ENCODE data around the gene PDE11A.
"Not testable (repeated sequence)": the region's sequence is repeated elsewhere in the genome, so short reads cannot be mapped to it uniquely, and the experiment has no call there.

Gene PDE11A

GRCh38 chr2:178072383-178073301, at the start of gene PDE11A:
Gene PDE11A, minus strand, starts transcription at chr2:178072777. Its CDS starts 340 bp downstream, at chr2:178072437.
- DNase-seq (ENCODE audit: low spot score) = peak; percentile 89

GRCh38 chr2:178119179-178119922, 46.8 kb upstream of the PDE11A start:
- no peak for DNase-seq (ENCODE audit: low spot score)

GRCh38 chr2:178117725-178118124, 45.1 kb upstream of the PDE11A start:
- DNase-seq (ENCODE audit: low spot score) = no peak

GRCh38 chr2:178115271-178115670, 42.7 kb upstream of the PDE11A start:
- DNase-seq (ENCODE audit: low spot score) = no peak

- no peak for DNase-seq (ENCODE audit: low spot score)
Measured at GRCh38 chr2:178114462-178114861, 41.9 kb upstream of the PDE11A start.

GRCh38 chr2:178112202-178113152, 39.9 kb upstream of the PDE11A start, which contains the start of gene RBM45:
Gene RBM45, plus strand, starts transcription at chr2:178112437. Its CDS starts 110 bp downstream, at chr2:178112547.
- peak; percentile 93 for DNase-seq (ENCODE audit: low spot score)

GRCh38 chr2:178111743-178112142, 39.2 kb upstream of the PDE11A start:
- no peak for DNase-seq (ENCODE audit: low spot score)

- no peak for DNase-seq (ENCODE audit: low spot score)
Measured at GRCh38 chr2:178110681-178111080, 38.1 kb upstream of the PDE11A start.

- peak; percentile 41 for DNase-seq (ENCODE audit: low spot score)
Measured at GRCh38 chr2:178109813-178110212, 37.2 kb upstream of the PDE11A start.

- no peak for DNase-seq (ENCODE audit: low spot score)
Measured at GRCh38 chr2:178108176-178108575, 35.6 kb upstream of the PDE11A start.

GRCh38 chr2:178106053-178106452, 33.5 kb upstream of the PDE11A start:
- DNase-seq (ENCODE audit: low spot score) = no peak

GRCh38 chr2:178105566-178105965, 33.0 kb upstream of the PDE11A start:
- no peak for DNase-seq (ENCODE audit: low spot score)

- DNase-seq (ENCODE audit: low spot score) = no peak
Measured at GRCh38 chr2:178101321-178102079, 28.9 kb upstream of the PDE11A start.

- DNase-seq (ENCODE audit: low spot score) = no peak
Measured at GRCh38 chr2:178093471-178093870, 20.9 kb upstream of the PDE11A start.

GRCh38 chr2:178088774-178089270, 16.2 kb upstream of the PDE11A start:
- no peak for DNase-seq (ENCODE audit: low spot score)

GRCh38 chr2:178084273-178084672, 11.7 kb upstream of the PDE11A start:
- DNase-seq (ENCODE audit: low spot score) = no peak

- DNase-seq (ENCODE audit: low spot score) = no peak
Measured at GRCh38 chr2:178082408-178083045, 9.9 kb upstream of the PDE11A start.

GRCh38 chr2:178079279-178079678, 6.7 kb upstream of the PDE11A start:
- not testable (repeated sequence) for DNase-seq (ENCODE audit: low spot score)

GRCh38 chr2:178076130-178076529, 3.6 kb upstream of the PDE11A start:
- no peak for DNase-seq (ENCODE audit: low spot score)

GRCh38 chr2:178075006-178075326, 2.4 kb upstream of the PDE11A start:
- DNase-seq (ENCODE audit: low spot score) = no peak
